ENCODE data around the gene EXOC4.

Gene EXOC4

DNA sequence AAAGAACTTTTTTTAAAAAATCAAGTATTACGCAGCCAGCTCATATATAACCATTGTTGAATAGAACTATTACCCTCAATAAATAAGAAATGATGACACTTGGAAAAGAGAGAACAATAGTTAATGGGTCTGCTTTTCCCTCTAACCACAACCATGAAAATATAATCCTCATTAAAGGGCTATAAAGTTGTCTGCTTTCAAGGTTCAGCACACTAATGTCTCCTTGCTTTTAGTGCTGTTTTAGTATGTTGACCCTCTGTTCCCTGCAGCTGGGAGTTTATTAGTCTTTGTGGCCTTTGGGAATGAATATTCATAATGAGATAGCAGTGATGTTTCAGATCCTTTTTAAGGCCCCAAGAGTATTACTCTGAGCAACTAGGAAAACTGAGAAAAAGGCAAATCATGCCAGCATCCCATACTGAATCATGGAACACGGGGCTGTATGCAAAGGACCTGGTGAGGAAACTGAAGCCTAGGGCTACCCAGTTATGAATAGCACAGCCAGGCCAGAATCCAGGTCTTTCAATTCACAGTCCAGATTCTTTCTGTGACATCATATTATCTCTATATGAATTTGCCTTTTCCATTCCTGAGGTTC lies 542.3 kb downstream of the EXOC4 start:
- no peak for DNase-seq (ENCODE audit: low read depth)

DNA sequence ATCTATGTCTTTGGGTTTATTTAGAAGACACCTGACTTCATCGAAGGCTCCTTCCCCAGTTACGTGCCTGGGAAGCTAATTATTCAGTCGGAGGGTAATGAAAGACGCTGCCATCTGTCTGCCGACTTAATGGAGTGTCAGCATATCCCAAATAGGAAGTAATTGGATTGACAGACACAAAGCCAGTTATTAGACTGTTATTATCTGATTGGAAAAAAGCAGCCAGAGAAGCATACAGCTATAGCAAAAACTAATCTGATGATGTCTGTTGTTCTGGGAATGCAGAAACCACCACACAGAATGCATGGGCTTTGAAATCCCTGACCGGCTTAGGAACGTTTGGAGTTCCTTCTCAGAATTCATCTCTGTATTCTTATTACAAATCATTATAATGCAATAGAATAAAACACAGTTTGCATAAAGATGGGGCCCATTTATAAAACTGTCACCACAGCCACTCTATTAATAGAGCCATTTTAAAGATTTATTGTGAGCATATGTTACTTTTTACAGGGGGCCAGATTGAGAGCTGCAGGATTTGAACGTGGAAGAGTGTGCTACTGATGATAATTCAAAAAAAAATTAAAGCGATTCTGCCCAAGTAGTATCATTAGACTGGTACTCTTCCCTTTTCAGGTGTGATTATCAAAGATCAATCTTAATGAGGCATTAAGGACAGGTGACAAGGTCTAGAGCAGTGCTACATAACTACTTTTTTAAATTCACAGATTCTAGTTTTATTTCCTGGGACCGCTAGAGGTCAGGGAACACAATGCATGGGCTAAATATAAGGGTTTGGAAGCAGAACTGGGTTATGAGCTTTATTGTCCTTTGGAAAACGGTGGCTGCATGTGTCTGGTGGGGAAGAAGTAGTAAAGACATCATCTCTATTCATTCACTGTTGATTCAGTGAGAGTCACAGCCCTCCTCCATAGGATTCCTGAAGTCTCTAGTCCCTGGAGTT lies 544.2 kb downstream of the EXOC4 start:
- DNase-seq (ENCODE audit: low read depth) = no peak

DNA sequence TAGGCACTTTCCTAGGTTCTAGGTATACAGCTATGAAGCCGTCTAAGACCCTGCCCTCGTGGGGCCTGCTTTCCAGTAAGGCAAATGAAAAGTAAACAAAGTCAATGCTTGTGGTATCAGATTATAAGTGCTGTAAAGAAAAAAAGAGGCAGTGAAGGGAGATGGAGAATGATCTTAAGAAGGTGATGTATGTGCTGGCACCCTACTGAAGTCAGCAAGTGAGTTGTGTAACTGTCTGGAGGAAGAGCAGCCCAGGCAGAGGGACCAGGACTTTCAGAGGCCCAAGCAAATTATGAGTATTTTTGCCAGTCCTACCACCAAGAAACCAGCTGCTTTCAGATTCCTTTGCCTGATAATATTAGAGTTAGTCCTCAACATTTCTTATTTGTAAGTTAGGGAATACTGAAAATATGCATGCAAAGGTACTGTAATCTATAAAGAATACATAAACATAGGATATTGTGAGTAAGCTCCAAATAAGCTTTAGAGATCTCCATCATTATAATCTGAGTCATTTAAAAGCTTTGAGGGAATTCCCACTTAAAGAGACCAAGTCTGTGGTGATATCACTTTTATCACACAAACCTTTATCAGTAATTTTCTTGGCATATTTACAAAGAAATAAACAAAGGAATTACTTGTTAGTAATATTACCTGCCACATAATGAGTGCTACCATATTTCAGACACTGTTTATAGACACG lies 545.1 kb downstream of the EXOC4 start:
- DNase-seq (ENCODE audit: low read depth) = no peak

DNA sequence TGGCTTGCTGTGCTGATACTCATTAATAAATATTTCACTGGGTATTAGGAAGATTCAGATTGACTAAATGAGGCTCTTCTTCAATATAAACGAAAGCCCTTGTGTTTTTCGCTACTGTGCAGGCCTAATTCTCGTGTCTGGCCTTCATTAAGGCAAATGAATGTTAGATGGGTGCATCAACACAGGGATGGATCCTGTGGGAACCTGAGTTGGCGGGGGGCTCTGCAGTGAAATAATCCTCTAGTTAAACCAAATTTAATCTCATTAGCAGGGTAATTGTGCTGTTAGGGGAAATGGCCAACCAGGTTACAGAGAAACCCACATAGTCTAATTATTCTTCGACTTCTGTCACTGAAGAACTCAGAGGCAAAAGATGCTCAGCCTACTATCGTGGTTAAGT lies 548.5 kb downstream of the EXOC4 start:
- DNase-seq (ENCODE audit: low read depth) = no peak

DNA sequence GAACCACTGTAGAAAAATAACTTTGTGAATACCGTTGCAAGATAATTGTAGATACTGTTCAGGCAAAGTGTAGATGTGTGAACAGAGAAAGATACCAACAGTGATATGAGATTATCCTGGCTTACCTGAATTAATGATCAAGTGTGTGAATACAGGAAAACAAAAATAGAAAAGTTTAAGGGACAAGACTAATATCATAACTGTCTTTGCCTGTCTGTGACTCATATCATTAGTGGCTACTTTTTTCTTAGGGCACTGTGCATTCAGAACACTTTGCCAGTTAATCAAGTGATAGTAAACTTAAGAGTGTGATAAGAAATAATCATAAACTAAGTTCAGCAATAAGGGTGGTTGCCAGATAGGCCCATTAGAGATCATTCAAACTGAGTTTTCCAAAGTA lies 551.2 kb downstream of the EXOC4 start:
- DNase-seq (ENCODE audit: low read depth) = no peak

DNA sequence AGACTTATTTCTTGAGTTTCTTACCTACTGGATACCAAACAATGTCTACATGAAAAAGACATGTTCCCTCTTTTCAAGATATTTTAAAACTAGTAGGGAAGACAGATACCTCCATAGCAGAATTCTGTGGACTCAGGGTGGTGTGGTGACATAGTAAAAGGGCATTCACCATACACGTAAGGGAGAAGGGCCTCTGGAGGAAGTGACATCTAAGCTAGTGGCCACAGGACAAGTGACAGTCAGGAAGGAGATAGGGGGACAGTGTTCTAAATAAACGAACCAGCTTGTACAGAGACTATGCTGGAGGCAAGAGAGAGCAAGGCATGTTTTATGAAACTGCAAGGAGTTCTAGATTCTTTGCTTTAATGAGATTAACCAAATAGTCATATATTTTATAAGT lies 552.5 kb downstream of the EXOC4 start:
- DNase-seq (ENCODE audit: low read depth) = no peak

DNA sequence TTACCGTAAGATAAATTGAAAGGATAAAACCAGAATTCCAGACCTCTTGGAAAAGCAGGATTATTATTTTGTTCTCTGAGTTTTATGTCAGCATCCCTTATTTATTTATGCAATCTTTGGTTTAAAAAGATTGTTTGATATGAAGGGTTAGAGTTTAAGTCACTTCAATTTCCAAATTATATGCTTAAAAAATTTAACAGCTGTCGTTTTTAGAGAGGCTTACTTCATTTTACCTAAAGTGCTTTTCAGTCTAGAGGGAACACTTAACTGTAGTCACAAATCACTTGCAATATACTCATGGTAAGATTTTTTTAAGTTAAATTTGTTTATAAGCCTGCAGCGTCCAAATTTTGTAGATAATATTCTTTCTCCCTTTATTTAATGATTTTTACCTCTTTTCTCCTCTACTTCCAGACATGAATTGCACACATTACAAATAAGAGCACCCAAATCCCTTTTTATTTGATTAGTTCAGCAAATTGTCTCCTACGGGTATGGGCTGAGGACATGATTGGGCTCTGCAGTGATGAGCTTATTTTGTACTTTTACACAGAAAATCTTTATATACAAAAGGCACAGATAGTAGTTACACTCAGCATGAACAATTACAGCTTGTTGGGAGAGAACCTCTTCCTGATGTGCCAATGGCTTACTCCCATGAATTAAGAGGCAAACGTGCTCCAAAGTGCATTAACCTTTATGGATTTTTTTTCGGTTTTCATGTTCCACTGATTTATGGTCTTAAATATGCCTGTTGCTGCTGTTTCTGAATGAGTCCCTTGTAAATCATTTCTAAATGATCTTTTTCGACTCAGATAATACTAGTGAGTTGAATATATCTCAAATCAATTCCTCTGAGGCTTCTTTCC lies 555.0 kb downstream of the EXOC4 start:
- DNase-seq (ENCODE audit: low read depth) = no peak

DNA sequence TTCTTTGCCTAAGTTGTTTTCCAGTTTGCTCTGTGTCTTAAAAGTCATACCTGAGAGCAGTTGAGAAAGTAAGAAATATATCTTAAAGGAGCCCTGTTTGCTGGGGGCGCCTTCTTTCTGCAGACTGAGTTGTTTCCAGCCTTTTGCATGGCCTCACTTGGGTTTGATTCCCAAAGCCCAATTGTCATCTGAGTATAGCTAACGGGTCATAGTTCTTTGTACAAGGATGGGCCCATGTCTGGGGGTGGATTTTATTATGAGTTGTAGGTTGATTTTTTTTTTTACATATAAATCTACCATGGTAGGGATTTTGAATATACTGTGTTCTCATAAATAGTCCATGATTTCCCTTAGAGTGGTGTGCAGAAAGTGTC lies 555.6 kb downstream of the EXOC4 start:
- no peak for DNase-seq (ENCODE audit: low read depth)

DNA sequence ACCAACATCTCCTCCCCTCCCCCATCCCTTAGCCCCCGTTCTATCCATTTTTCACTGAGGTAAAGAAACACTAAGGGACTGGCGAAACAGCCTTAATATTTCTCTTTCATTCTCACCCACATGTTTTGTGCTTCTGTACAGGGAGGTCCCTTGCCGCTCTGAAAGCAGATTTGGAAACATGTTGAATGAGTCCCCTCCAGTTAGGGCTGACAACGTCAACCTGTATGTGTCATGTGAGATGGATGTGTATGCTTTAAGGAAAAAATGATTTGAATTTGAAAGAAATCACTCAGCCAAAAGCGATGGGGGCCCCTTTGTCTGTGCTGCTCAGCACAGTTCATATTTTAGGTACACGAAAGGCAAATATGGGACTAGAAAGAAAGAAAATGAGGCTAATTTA lies 560.0 kb downstream of the EXOC4 start:
- no peak for DNase-seq (ENCODE audit: low read depth)

DNA sequence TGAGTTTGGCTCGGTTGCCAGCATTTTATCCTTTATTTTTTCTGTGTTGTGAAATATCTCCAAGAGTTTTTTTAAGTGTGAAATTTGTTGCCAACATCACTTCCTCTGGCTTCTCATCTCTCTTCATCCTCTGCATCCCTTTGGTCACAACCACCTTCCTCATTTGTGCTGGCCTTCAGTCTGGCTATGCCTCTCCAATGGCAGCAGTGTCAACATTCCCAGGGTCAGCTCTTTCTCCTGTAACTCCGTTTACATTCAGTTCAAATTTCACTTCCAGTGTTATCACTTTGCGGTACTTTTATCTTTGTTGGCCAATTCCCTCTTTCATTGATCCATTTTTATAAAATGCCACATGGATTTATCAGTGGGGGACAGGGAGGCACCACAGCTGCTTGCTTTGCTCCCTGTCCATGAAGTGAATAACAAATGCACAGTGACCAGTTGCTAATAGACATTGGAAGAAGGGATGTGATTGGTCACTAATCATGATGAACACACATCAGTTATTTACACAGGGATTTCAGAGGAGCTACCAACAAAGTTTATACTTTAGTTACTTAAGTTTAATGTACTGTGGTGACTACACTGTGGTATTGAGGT lies 562.8 kb downstream of the EXOC4 start:
- DNase-seq (ENCODE audit: low read depth) = no peak

DNA sequence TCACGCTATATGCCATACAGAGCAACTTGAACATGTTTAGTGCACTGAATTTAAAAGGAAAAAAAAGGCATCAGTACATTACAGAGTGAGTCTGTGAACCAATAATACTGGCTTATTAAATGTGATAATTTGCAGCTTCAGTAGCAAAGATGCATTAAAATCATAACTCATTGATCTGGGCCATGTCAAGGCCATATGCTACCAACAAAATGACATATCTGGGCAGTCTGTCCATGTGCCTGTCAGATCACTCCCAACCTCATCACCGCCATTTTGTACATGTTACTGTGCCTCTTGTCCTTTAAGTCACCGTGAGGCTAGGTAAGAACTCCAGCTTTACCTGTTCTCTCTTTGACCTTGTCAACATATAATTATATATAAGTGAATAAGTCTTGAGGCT lies 566.8 kb downstream of the EXOC4 start:
- no peak for DNase-seq (ENCODE audit: low read depth)

DNA sequence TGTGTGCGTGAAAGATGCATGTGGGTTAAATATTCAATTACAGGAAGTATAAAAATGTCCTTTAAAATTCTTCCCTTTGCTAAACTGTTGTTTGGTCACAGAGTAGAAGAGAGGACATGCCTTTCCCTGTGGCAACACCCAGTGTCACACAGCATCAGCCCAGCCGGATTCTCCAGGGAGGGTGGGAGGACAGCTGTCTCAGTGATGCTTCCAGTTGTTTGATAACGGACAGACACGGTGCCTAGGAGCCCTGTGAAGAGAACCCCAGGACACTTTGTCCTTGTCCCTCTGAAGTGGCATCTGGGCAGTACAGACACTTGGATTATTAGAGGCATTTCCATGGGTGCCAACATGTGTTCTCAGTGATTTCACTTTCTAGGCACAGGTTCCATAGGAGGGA lies 567.7 kb downstream of the EXOC4 start:
- DNase-seq (ENCODE audit: low read depth) = no peak

DNA sequence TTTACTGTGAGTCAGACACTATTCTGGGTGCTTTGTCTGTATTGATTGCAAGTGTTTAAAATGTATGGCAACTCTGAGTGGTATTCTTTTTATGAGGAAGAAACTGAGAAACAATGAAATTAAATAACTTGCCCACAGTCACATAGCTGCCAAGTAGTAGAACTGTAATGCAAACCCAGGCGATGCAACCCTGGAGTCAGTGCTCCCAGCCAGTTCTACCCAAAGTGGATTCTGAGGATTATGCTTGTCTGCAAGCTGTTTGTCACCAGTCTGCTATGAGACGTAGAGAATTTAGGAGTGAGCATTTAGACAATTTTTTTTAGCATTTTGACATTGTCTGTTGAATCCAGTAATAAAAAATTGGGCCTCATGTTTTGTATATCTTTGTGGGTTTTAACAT lies 568.3 kb downstream of the EXOC4 start:
- no peak for DNase-seq (ENCODE audit: low read depth)

DNA sequence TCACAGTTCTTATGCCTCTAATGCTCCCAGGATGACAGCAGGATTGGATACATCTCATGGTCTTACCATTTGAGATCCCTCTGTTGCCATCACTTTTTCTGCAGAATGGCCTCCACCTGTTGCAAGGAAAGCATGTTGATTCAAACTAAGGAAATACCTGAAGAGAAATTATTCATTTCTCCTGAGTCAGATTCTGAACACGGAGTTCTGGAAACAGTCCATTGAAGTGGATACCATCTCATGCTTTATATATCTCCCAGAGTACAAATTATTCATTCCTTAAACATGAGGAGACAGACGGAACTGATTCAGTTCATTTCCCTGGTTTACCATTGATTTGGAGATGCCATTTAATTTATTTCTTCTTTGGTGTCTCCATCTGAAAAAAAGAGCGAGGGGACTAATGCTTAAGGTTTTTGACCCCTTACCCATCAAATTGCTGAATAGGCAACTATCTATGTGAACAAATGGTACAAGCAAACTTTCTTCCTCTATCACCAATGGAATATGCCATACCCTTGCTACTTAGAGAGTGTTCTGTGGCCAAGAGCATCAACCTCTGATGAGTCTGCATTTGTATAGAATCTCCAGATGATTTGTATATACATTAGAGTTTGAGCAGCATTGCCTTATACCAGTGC lies 569.2 kb downstream of the EXOC4 start:
- DNase-seq (ENCODE audit: low read depth) = no peak

DNA sequence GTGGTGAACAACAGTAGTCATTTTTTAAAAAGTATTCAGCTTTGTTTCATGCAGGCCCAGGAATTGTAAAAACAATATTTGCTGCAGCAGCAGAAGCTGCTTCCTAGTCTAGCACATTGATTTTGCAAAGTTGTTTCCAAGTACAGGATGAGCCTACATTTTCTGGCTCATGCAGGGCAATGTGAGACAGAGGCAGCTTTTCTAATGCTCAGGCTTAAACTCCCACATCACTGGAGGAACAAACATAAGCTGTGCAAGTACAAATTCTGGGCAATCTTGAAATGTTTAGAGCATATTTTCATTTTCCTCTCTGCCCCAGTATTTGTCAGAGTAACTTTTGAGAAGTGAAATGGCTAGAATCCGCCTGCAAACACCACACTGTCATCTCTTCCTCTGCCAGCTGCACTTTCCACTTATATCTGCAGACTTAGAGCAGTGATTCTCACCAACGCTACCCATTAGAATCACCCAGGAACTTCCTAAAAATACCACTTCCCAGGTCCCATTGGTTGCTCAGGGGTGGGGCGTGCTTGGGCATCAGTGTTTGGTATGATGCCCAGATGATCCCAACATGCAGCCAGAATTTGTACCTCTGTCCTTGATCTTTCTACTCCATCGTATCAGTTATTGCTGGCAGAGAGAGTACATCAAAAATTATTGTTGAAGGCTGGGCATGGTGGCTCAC lies 570.1 kb downstream of the EXOC4 start:
- no peak for DNase-seq (ENCODE audit: low read depth)

DNA sequence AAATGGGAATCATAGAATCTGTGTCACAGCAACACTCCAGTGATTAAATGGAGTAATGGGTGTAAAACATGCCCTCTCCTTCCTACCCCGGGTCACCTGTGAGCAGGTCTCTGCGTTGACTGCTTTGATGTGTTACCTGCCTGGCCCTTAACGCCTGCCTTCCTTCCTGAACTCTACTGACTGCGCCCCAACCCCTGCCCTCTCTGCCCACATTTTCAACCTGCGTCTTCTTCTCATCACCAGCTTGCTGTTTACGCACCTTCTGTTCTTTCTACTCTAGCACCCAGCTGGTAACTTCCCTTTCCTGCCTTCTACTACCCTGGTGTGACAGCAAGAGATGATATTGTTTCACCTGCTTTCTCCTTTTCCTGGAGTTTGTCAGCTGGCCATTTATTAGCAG lies 571.3 kb downstream of the EXOC4 start:
- DNase-seq (ENCODE audit: low read depth) = no peak

DNA sequence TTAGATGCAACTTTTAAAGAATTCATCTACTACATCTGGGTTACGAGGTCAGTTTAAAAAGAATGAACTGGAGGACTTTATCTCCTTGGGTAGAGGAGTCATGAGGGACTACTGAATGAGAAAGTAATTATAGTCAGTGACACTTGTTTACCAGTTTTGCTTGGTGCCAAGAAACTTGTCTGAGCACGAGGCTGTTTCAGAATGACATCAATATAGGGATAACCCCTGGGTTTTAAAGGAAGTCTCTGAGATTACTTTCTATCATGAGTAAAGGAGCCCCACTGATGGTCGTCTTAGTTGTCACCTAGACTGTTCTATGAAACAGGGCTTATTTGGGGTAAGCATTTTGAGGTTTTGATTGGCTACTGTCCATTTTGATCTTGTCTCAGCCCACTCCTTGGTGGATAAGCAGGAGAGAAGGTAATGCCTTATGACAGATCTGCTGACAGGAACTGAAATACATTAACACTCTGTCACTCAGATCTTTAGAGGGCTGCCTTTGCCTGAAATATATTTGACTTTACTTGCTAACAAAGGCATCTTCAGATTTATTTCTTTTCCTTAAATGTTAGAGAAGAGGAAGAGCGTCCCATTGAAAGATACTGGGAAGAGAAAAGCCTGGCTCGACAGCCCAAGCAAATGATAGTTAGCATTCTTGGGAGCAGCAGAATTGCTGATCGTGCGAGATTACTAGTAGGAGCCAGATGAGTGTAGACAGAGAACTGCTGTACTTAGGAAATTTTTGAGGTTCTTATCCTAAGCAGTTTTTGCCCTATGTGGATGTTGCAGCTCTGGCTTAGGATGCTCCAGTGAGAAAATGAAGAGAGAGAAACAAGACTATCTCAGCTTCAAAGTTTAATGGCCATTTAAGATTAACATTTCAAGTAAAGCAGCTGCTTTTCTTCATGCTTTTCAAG lies 575.1 kb downstream of the EXOC4 start:
- no peak for DNase-seq (ENCODE audit: low read depth)

DNA sequence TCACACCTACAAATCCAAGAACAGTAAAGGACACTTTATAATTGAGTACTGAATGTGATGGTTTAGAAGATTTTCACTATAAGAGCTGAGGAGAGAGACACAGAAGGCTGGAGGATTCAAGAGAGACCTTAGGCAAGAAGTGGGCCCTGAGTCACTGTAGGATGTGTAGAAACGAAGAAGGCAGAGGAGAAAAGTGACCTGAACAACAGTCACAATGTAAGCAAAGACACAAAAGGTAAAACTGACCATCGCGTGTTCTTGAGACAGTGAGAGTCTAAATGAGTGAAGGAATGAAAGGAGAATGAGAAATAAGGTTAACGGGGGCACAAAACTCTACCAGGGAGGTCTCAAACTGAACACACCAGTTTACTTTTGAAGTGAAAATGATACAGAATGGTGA lies 576.0 kb downstream of the EXOC4 start:
- no peak for DNase-seq (ENCODE audit: low read depth)

DNA sequence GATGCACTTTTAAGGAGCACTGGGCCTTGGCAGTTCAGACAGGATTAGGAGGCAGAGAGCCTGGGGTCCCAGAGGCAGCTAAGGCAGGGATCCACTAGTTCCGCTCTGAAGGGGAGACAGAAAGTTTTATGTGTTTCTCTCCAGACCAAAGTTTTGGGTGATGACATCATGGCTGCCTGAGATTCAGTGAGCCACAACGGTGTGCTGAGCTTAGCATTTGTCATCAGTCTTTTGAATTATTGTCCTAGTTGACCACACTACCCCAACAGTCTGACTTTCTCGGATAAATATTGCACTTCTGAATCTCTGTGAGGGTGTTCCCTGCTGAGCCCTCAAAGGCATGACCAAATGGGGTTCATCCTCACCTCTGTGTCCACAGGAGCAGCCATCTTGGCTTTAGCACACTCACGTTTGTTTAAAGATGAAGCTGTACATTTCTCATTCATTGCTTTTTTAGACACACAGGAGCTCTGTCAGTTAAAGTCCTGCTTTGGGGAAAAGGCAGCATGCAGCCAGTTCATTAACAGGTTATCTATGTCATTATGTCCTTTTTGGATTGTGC lies 576.5 kb downstream of the EXOC4 start:
- no peak for DNase-seq (ENCODE audit: low read depth)
